ENCODE measurements around the gene INHBC.

Gene INHBC

GRCh38 chr12:57473886-57474285 lies 39.3 kb downstream of the INHBC start:
- Histone ChIP-seq H3K36me3 (peaks cover 8% of the 10 kb centered on the region), H3K27me3 (ENCODE audit: insufficient read depth, low read depth, severe bottlenecking) (no peaks in the 10 kb centered on the region), H3K9me3 (ENCODE audit: severe bottlenecking) (no peaks in the 10 kb centered on the region), H3K27ac (no peak overlapping the region), H3K4me3 (ENCODE audit: low read depth, low read length) (no peak overlapping the region)
- no peak for TF ChIP-seq CTCF (IDR thresholded peaks at IDR 0.05; ENCODE audit: low read depth, low read length)
- DNase-seq = no peak

GRCh38 chr12:57474430-57474829 lies 39.8 kb downstream of the INHBC start:
- Histone ChIP-seq H3K36me3 (peaks cover 5% of the 10 kb centered on the region), H3K9me3 (ENCODE audit: severe bottlenecking) (no peaks in the 10 kb centered on the region), H3K27me3 (ENCODE audit: insufficient read depth, low read depth, severe bottlenecking) (no peaks in the 10 kb centered on the region), H3K4me3 (ENCODE audit: low read depth, low read length) (no peak overlapping the region), H3K27ac (no peak overlapping the region)
- DNase-seq = no peak
- TF ChIP-seq CTCF (IDR thresholded peaks at IDR 0.05; ENCODE audit: low read depth, low read length) = no peak

- Histone ChIP-seq H3K27ac (no peak overlapping the region), H3K36me3 (peaks cover 5% of the 10 kb centered on the region), H3K4me3 (ENCODE audit: low read depth, low read length) (no peak overlapping the region), H3K9me3 (ENCODE audit: severe bottlenecking) (no peaks in the 10 kb centered on the region), H3K27me3 (ENCODE audit: insufficient read depth, low read depth, severe bottlenecking) (no peaks in the 10 kb centered on the region)
- DNase-seq = no peak
- no peak for TF ChIP-seq CTCF (IDR thresholded peaks at IDR 0.05; ENCODE audit: low read depth, low read length)
These were observed 40.3 kb downstream of the INHBC start for GRCh38 chr12:57474862-57475261.

DNA sequence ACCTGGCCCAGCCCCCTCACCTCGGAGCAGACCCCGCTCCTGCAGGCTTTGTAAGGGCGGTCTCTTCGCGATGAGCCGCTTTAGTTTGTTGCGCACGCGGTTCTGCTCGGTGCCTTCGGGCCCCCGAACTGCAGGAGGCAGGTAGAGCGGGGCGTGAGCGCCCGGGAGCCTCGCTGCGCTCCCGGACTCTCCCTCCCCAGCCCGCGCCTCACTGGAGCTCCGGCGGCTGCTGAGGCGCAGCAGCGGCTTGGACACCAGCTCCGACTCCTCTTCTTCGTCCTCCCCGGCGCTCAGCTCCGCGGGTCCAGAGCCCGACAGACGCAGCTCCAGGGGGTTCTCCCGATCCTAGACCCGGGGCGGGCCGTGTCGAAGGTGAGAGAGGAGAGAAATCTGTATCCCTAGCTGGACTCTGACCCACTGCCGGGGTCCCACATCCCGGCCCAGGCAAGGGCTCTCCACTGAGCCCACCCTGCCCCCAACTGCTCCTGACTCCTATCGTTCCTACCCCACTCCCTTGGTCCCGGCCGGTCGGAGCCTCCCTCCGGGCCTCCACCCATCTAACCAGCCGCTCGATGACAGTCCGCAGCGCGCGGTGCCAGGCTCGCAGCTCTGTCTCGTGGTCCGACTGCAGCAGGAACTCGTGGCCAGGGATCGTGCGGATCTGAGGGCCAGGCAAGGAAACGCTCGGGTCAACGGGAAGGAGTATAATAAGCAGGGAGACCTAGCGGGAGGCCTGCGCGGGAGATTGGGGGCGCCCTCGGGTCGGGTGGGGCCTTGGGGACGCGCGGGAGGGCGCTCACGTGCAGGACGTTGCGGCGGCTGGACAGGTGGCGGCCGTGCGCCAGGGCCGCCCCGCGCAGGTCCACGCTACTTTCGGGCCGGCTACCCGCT lies 40.9 kb downstream of the INHBC start:
- Histone ChIP-seq H3K9me3 (ENCODE audit: severe bottlenecking) (no peaks in the 10 kb centered on the region), H3K4me3 (ENCODE audit: low read depth, low read length) (no peak overlapping the region)

GRCh38 chr12:57476162-57476992 lies 41.8 kb downstream of the INHBC start:
- H3K4me3 ChIP-seq (ENCODE audit: low read depth, low read length) = no peak overlapping the region
- H3K27me3 ChIP-seq (ENCODE audit: insufficient read depth, low read depth, severe bottlenecking) = no peaks in the 10 kb centered on the region
- no peak overlapping the region for H3K27ac ChIP-seq

More for the DNA sequence above, 40.9 kb downstream of the INHBC start:
- DNase-seq = no peak
- H3K27ac ChIP-seq = no peak overlapping the region
- H3K36me3 ChIP-seq = peaks cover 5% of the 10 kb centered on the region
- TF ChIP-seq CTCF (IDR thresholded peaks at IDR 0.05; ENCODE audit: low read depth, low read length) = no peak
- H3K27me3 ChIP-seq (ENCODE audit: insufficient read depth, low read depth, severe bottlenecking) = no peaks in the 10 kb centered on the region

More at GRCh38 chr12:57476162-57476992, 41.8 kb downstream of the INHBC start:
- TF ChIP-seq CTCF (IDR thresholded peaks at IDR 0.05; ENCODE audit: low read depth, low read length) = no peak
- DNase-seq = no peak
- Histone ChIP-seq H3K9me3 (ENCODE audit: severe bottlenecking) (no peaks in the 10 kb centered on the region), H3K36me3 (peaks cover 5% of the 10 kb centered on the region)
